Measurements from ENCODE around the gene CTAGE6.
"Not testable (repeated sequence)": the region's sequence is repeated elsewhere in the genome, so short reads cannot be mapped to it uniquely, and the experiment has no call there.

Gene CTAGE6

GRCh38 chr7:143779591-143779990 lies 22.1 kb upstream of the CTAGE6 start:
- H3F3A ChIP-seq (ENCODE audit: insufficient read depth, low read length); H3K9me3 ChIP-seq (replicated peaks; ENCODE audit: insufficient read depth, low read length); H3K36me3 ChIP-seq (replicated peaks; ENCODE audit: insufficient read depth, low read length); H4K20me1 ChIP-seq (ENCODE audit: insufficient read depth, low read length); H3K4me1 ChIP-seq (ENCODE audit: low read length); DNase-seq; H3K4me2 ChIP-seq (ENCODE audit: low read depth, low read length); H3K9me2 ChIP-seq (replicated peaks; ENCODE audit: insufficient read depth, low read length); H3K27ac ChIP-seq (ENCODE audit: low read length); H3K27me3 ChIP-seq (replicated peaks; ENCODE audit: insufficient read depth, low read length); H3K4me3 ChIP-seq (ENCODE audit: low read length); H2AFZ ChIP-seq (ENCODE audit: low read length); H3K79me2 ChIP-seq (ENCODE audit: low read length); H3K9ac ChIP-seq (ENCODE audit: low read length): not testable (repeated sequence)

GRCh38 chr7:143772738-143773468 lies 15.4 kb upstream of the CTAGE6 start:
- H3K9ac ChIP-seq (ENCODE audit: low read length); H3K27me3 ChIP-seq (replicated peaks; ENCODE audit: insufficient read depth, low read length); H3K9me2 ChIP-seq (replicated peaks; ENCODE audit: insufficient read depth, low read length); H2AFZ ChIP-seq (ENCODE audit: low read length); H3K27ac ChIP-seq (ENCODE audit: low read length); H4K20me1 ChIP-seq (ENCODE audit: insufficient read depth, low read length); H3K4me3 ChIP-seq (ENCODE audit: low read length); H3K9me3 ChIP-seq (replicated peaks; ENCODE audit: insufficient read depth, low read length); H3K79me2 ChIP-seq (ENCODE audit: low read length); H3K4me2 ChIP-seq (ENCODE audit: low read depth, low read length); DNase-seq; H3F3A ChIP-seq (ENCODE audit: insufficient read depth, low read length); H3K36me3 ChIP-seq (replicated peaks; ENCODE audit: insufficient read depth, low read length); H3K4me1 ChIP-seq (ENCODE audit: low read length): not testable (repeated sequence)

GRCh38 chr7:143767531-143767930 lies 10.0 kb upstream of the CTAGE6 start:
- H3K4me2 ChIP-seq (ENCODE audit: low read depth, low read length); H3K27ac ChIP-seq (ENCODE audit: low read length); H3K9ac ChIP-seq (ENCODE audit: low read length); H3K4me3 ChIP-seq (ENCODE audit: low read length); H3K36me3 ChIP-seq (replicated peaks; ENCODE audit: insufficient read depth, low read length); H3K79me2 ChIP-seq (ENCODE audit: low read length); H3K27me3 ChIP-seq (replicated peaks; ENCODE audit: insufficient read depth, low read length); H3K9me3 ChIP-seq (replicated peaks; ENCODE audit: insufficient read depth, low read length); H3F3A ChIP-seq (ENCODE audit: insufficient read depth, low read length); H3K4me1 ChIP-seq (ENCODE audit: low read length); H4K20me1 ChIP-seq (ENCODE audit: insufficient read depth, low read length); H2AFZ ChIP-seq (ENCODE audit: low read length); H3K9me2 ChIP-seq (replicated peaks; ENCODE audit: insufficient read depth, low read length): not testable (repeated sequence)
- DNase-seq = peak; percentile 3

GRCh38 chr7:143765678-143766077 lies 8.2 kb upstream of the CTAGE6 start:
- not testable (repeated sequence) for H3K9me3 ChIP-seq (replicated peaks; ENCODE audit: insufficient read depth, low read length); H3K36me3 ChIP-seq (replicated peaks; ENCODE audit: insufficient read depth, low read length); H3K4me2 ChIP-seq (ENCODE audit: low read depth, low read length); H3K27ac ChIP-seq (ENCODE audit: low read length); H3F3A ChIP-seq (ENCODE audit: insufficient read depth, low read length); DNase-seq; H3K27me3 ChIP-seq (replicated peaks; ENCODE audit: insufficient read depth, low read length); H4K20me1 ChIP-seq (ENCODE audit: insufficient read depth, low read length); H3K9ac ChIP-seq (ENCODE audit: low read length); H3K9me2 ChIP-seq (replicated peaks; ENCODE audit: insufficient read depth, low read length); H3K4me1 ChIP-seq (ENCODE audit: low read length); H2AFZ ChIP-seq (ENCODE audit: low read length); H3K4me3 ChIP-seq (ENCODE audit: low read length); H3K79me2 ChIP-seq (ENCODE audit: low read length)

- not testable (repeated sequence) for H3K9me3 ChIP-seq (replicated peaks; ENCODE audit: insufficient read depth, low read length); H2AFZ ChIP-seq (ENCODE audit: low read length); H3K9me2 ChIP-seq (replicated peaks; ENCODE audit: insufficient read depth, low read length); H3K9ac ChIP-seq (ENCODE audit: low read length); H3K36me3 ChIP-seq (replicated peaks; ENCODE audit: insufficient read depth, low read length); H4K20me1 ChIP-seq (ENCODE audit: insufficient read depth, low read length); DNase-seq; H3K27ac ChIP-seq (ENCODE audit: low read length); H3K79me2 ChIP-seq (ENCODE audit: low read length); H3K4me2 ChIP-seq (ENCODE audit: low read depth, low read length); H3K27me3 ChIP-seq (replicated peaks; ENCODE audit: insufficient read depth, low read length); H3F3A ChIP-seq (ENCODE audit: insufficient read depth, low read length); H3K4me1 ChIP-seq (ENCODE audit: low read length); H3K4me3 ChIP-seq (ENCODE audit: low read length)
Measured at GRCh38 chr7:143763065-143763464, 5.6 kb upstream of the CTAGE6 start.

GRCh38 chr7:143745340-143745739 lies 12.2 kb downstream of the CTAGE6 start:
- H3K27ac ChIP-seq (ENCODE audit: low read length); H3K9me2 ChIP-seq (replicated peaks; ENCODE audit: insufficient read depth, low read length); H3F3A ChIP-seq (ENCODE audit: insufficient read depth, low read length); DNase-seq; H3K9me3 ChIP-seq (replicated peaks; ENCODE audit: insufficient read depth, low read length); H3K4me3 ChIP-seq (ENCODE audit: low read length); H3K27me3 ChIP-seq (replicated peaks; ENCODE audit: insufficient read depth, low read length); H3K9ac ChIP-seq (ENCODE audit: low read length); H3K36me3 ChIP-seq (replicated peaks; ENCODE audit: insufficient read depth, low read length); H3K4me2 ChIP-seq (ENCODE audit: low read depth, low read length); H4K20me1 ChIP-seq (ENCODE audit: insufficient read depth, low read length); H3K4me1 ChIP-seq (ENCODE audit: low read length); H3K79me2 ChIP-seq (ENCODE audit: low read length); H2AFZ ChIP-seq (ENCODE audit: low read length): not testable (repeated sequence)

Data from MM.1S (cell line).